Right atrium auricular region (tissue), 2 donors: Measurements from ENCODE around the gene HMGN4. TPM values are rescaled to one million over a fixed set of nuclear protein-coding genes. Genes with fewer than 3 reads are reported as not detected.
"Not testable (repeated sequence)": the region's sequence is repeated elsewhere in the genome, so short reads cannot be mapped to it uniquely, and the experiment has no call there.

Experiments used
- DNase-seq: peaks from one replicate; pipeline ENCODE4 v3.0.0-alpha.2; 2019; ENCODE audit warnings: low spot score
- H3K27ac ChIP-seq, 2 donors: fragments of 200-600 bp; sonication (generic); 1 replicate in 1 of 2; 2 replicates in 1 of 2; pipeline ENCODE4 v1.5.1; 2016 to 2019
- H3K27me3 ChIP-seq, 2 donors: fragments of 200-600 bp; sonication (generic); one replicate each; pipeline versions ENCODE4 v1.5.1 to v1.6.0; 2017 to 2019
- H3K36me3 ChIP-seq: fragments of 200-600 bp; sonication (generic); one replicate; pipeline ENCODE4 v1.5.1; 2016
- H3K4me1 ChIP-seq, 2 donors: fragments of 200-600 bp; sonication (generic); one replicate each; pipeline versions ENCODE4 v1.5.1 to v1.6.0; 2017 to 2019
- H3K4me3 ChIP-seq, 2 donors: fragments of 200-600 bp; sonication (generic); 1 replicate in 1 of 2; 2 replicates in 1 of 2; pipeline ENCODE4 v1.5.1; 2017 to 2019; ENCODE audit warnings: mild to moderate bottlenecking in 1 of 2, moderate library complexity in 1 of 2
- H3K9me3 ChIP-seq, 2 donors: fragments of 200-600 bp; sonication (generic); one replicate each; pipeline ENCODE4 v1.5.1; 2019
- CTCF ChIP-seq, 2 donors: fragments of 200-600 bp; sonication (generic); IDR thresholded peaks; one replicate each; pipeline ENCODE4 v1.5.1; 2019; ENCODE audit warnings: antibody characterized with exemption in 2 of 2
- total RNA-seq, 2 donors: library from RNA; depleted of rRNA; stranded (reverse); fragments of >200 nt; gene quantifications; one replicate each; pipeline ENCODE4 v1.1.0, GENCODE V29; 2016

Gene HMGN4
- total RNA-seq, 2 donors from 2014 or later: 36.1 to 52.5 TPM

- no peak for TF ChIP-seq CTCF (IDR thresholded peaks at IDR 0.05)
- Histone ChIP-seq H3K4me1 (peaks cover 0 to 11% of the 10 kb centered on the region in 2 donors), H3K36me3 (no peaks in the 10 kb centered on the region), H3K27ac (no peak overlapping the region), H3K9me3 (no peaks in the 10 kb centered on the region), H3K27me3 (peaks cover 7% of the 10 kb centered on the region in 2 donors), H3K4me3 (no peak overlapping the region)
- DNase-seq: no peak
Observed at GRCh38 chr6:26502626-26503025, 35.5 kb upstream of the HMGN4 start.

GRCh38 chr6:26507658-26508057 is 30.5 kb upstream of the HMGN4 start:
- Histone ChIP-seq H3K4me1 (no peaks in the 10 kb centered on the region), H3K27ac (no peak overlapping the region), H3K36me3 (no peaks in the 10 kb centered on the region), H3K9me3 (no peaks in the 10 kb centered on the region), H3K4me3 (no peak overlapping the region), H3K27me3 (peaks cover 0 to under 1% of the 10 kb centered on the region in 2 donors)
- no peak for DNase-seq
- TF ChIP-seq CTCF (IDR thresholded peaks at IDR 0.05): no peak

GRCh38 chr6:26511033-26511432 is 27.1 kb upstream of the HMGN4 start:
- not testable (repeated sequence) for H3K4me1 ChIP-seq, H3K36me3 ChIP-seq, H3K9me3 ChIP-seq, H3K4me3 ChIP-seq, DNase-seq, H3K27me3 ChIP-seq, H3K27ac ChIP-seq

- TF ChIP-seq CTCF (IDR thresholded peaks at IDR 0.05): no peak
- Histone ChIP-seq H3K36me3 (no peaks in the 10 kb centered on the region), H3K4me3 (no peak overlapping the region), H3K4me1 (peaks cover 0 to under 1% of the 10 kb centered on the region in 2 donors), H3K27me3 (no peaks in the 10 kb centered on the region), H3K27ac (no peak overlapping the region), H3K9me3 (no peaks in the 10 kb centered on the region)
- no peak for DNase-seq
Observed at GRCh38 chr6:26514984-26515383, 23.2 kb upstream of the HMGN4 start.

- no peaks in the 10 kb centered on the region for H3K9me3 ChIP-seq
- H3K27ac ChIP-seq: no peak overlapping the region
- H3K27me3 ChIP-seq: no peaks in the 10 kb centered on the region
- no peak for TF ChIP-seq CTCF (IDR thresholded peaks at IDR 0.05)
- no peak overlapping the region for H3K4me3 ChIP-seq
- H3K4me1 ChIP-seq: peaks cover 0 to 5% of the 10 kb centered on the region in 2 donors
- no peak for DNase-seq
- H3K36me3 ChIP-seq: no peaks in the 10 kb centered on the region
Observed at GRCh38 chr6:26516481-26517427, 21.4 kb upstream of the HMGN4 start.

- no peak for TF ChIP-seq CTCF (IDR thresholded peaks at IDR 0.05)
- H3K4me3 ChIP-seq: no peak overlapping the region
Observed at GRCh38 chr6:26519359-26519758, 18.8 kb upstream of the HMGN4 start.

More at GRCh38 chr6:26519359-26519758, 18.8 kb upstream of the HMGN4 start:
- H3K27ac ChIP-seq: no peak overlapping the region
- peaks cover 0 to 10% of the 10 kb centered on the region in 2 donors for H3K4me1 ChIP-seq
- no peak for DNase-seq
- H3K36me3 ChIP-seq: no peaks in the 10 kb centered on the region
- no peaks in the 10 kb centered on the region for H3K9me3 ChIP-seq
- no peaks in the 10 kb centered on the region for H3K27me3 ChIP-seq
